Measurements from ENCODE around the gene CDH23. TPM values are rescaled to one million over a fixed set of nuclear protein-coding genes. Genes with fewer than 3 reads are reported as not detected.

CDH23 gene
- polyA plus RNA-seq, 1 experiment, result 0.01 TPM

GRCh38 chr10:71402005-71402404 is 5.3 kb downstream of the CDH23 start:
- Histone ChIP-seq H3K4me3 (ENCODE audit: low read depth, low read length) (no peak overlapping the region), H3K27me3 (ENCODE audit: control insufficient read depth, insufficient read depth, low read length) (peaks cover 40% of the 10 kb centered on the region), H3K9me3 (ENCODE audit: control insufficient read depth, insufficient read depth, low read length) (peaks cover 5% of the 10 kb centered on the region; the same call in 1 of the 2 replicates), H3K27ac (ENCODE audit: low read depth, low read length) (no peak overlapping the region)
- no peak for DNase-seq (ENCODE audit: low read depth, low spot score)
- ChIA-PET CTCF (no interaction called here), POLR2A (no interaction called here)
- TF ChIP-seq CTCF (IDR thresholded peaks at IDR 0.05; ENCODE audit: low read depth, low read length), result no peak

GRCh38 chr10:71404503-71405295 is 8.0 kb downstream of the CDH23 start:
- H3K4me3 ChIP-seq (ENCODE audit: low read depth, low read length), result no peak overlapping the region
- no peak for DNase-seq (ENCODE audit: low read depth, low spot score)
- H3K9me3 ChIP-seq (ENCODE audit: control insufficient read depth, insufficient read depth, low read length), result no peaks in the 10 kb centered on the region
- peaks cover 21% of the 10 kb centered on the region for H3K27me3 ChIP-seq (ENCODE audit: control insufficient read depth, insufficient read depth, low read length)
- H3K27ac ChIP-seq (ENCODE audit: low read depth, low read length), result no peak overlapping the region
- CTCF ChIA-PET, result no interaction called here
- POLR2A ChIA-PET, result no interaction called here
- no peak for TF ChIP-seq CTCF (IDR thresholded peaks at IDR 0.05; ENCODE audit: low read depth, low read length)

GRCh38 chr10:71406878-71407277 is 10.2 kb downstream of the CDH23 start:
- TF ChIP-seq CTCF (IDR thresholded peaks at IDR 0.05; ENCODE audit: low read depth, low read length), result no peak
- no peak overlapping the region for H3K27ac ChIP-seq (ENCODE audit: low read depth, low read length)
- no peaks in the 10 kb centered on the region for H3K9me3 ChIP-seq (ENCODE audit: control insufficient read depth, insufficient read depth, low read length)
- DNase-seq (ENCODE audit: low read depth, low spot score), result no peak
- POLR2A ChIA-PET, result no interaction called here
- peaks cover 9% of the 10 kb centered on the region for H3K27me3 ChIP-seq (ENCODE audit: control insufficient read depth, insufficient read depth, low read length)
- H3K4me3 ChIP-seq (ENCODE audit: low read depth, low read length), result no peak overlapping the region
- CTCF ChIA-PET, result interaction anchor here (1.4 kb wide), 1 partner anchor 163 kb away, joined by 3 read pairs; no protein-coding TSS in a partner anchor

- no peaks in the 10 kb centered on the region for H3K9me3 ChIP-seq (ENCODE audit: control insufficient read depth, insufficient read depth, low read length)
- H3K27me3 ChIP-seq (ENCODE audit: control insufficient read depth, insufficient read depth, low read length), result peaks cover 9% of the 10 kb centered on the region
- no peak overlapping the region for H3K4me3 ChIP-seq (ENCODE audit: low read depth, low read length)
- TF ChIP-seq CTCF (IDR thresholded peaks at IDR 0.05; ENCODE audit: low read depth, low read length), result no peak
- H3K27ac ChIP-seq (ENCODE audit: low read depth, low read length), result no peak overlapping the region
- POLR2A ChIA-PET, result no interaction called here
- no peak for DNase-seq (ENCODE audit: low read depth, low spot score)
- CTCF ChIA-PET, result no interaction called here
Measured at GRCh38 chr10:71408436-71409225, 11.9 kb downstream of the CDH23 start.

- ChIA-PET CTCF (no interaction called here), POLR2A (no interaction called here)
- Histone ChIP-seq H3K27me3 (ENCODE audit: control insufficient read depth, insufficient read depth, low read length) (peaks cover 5% of the 10 kb centered on the region), H3K9me3 (ENCODE audit: control insufficient read depth, insufficient read depth, low read length) (no peaks in the 10 kb centered on the region), H3K27ac (ENCODE audit: low read depth, low read length) (no peak overlapping the region), H3K4me3 (ENCODE audit: low read depth, low read length) (no peak overlapping the region)
- no peak for TF ChIP-seq CTCF (IDR thresholded peaks at IDR 0.05; ENCODE audit: low read depth, low read length)
- no peak for DNase-seq (ENCODE audit: low read depth, low spot score)
Measured at GRCh38 chr10:71409516-71410104, 12.9 kb downstream of the CDH23 start.
